Right atrium auricular region (tissue), 2 donors: ENCODE results near the gene DDAH2. TPM values are rescaled to one million over a fixed set of nuclear protein-coding genes. Genes with fewer than 3 reads are reported as not detected.

Source experiments
- DNase-seq: peaks from one replicate; pipeline ENCODE4 v3.0.0-alpha.2; 2019; ENCODE audit warnings: low spot score
- H3K27ac ChIP-seq, 2 donors: fragments of 200-600 bp; sonication (generic); 1 replicate in 1 of 2; 2 replicates in 1 of 2; pipeline ENCODE4 v1.5.1; 2016 to 2019
- H3K27me3 ChIP-seq, 2 donors: fragments of 200-600 bp; sonication (generic); one replicate each; pipeline versions ENCODE4 v1.5.1 to v1.6.0; 2017 to 2019
- H3K36me3 ChIP-seq: fragments of 200-600 bp; sonication (generic); one replicate; pipeline ENCODE4 v1.5.1; 2016
- H3K4me1 ChIP-seq, 2 donors: fragments of 200-600 bp; sonication (generic); one replicate each; pipeline versions ENCODE4 v1.5.1 to v1.6.0; 2017 to 2019
- H3K4me3 ChIP-seq, 2 donors: fragments of 200-600 bp; sonication (generic); 1 replicate in 1 of 2; 2 replicates in 1 of 2; pipeline ENCODE4 v1.5.1; 2017 to 2019; ENCODE audit warnings: mild to moderate bottlenecking in 1 of 2, moderate library complexity in 1 of 2
- H3K9me3 ChIP-seq, 2 donors: fragments of 200-600 bp; sonication (generic); one replicate each; pipeline ENCODE4 v1.5.1; 2019
- total RNA-seq, 2 donors: library from RNA; depleted of rRNA; stranded (reverse); fragments of >200 nt; gene quantifications; one replicate each; pipeline ENCODE4 v1.1.0, GENCODE V29; 2016
- TF ChIP-seq, protein P1 (sequence below), 2 donors: fragments of 200-600 bp; sonication (generic); IDR thresholded peaks; one replicate each; pipeline ENCODE4 v1.5.1; 2019; ENCODE audit warnings: antibody characterized with exemption in 2 of 2

Gene DDAH2
- total RNA-seq, 2 donors from 2014 or later = 53.5 to 93.3 TPM

GRCh38 chr6:31741815-31742214 is 12.7 kb upstream of the DDAH2 start:
- Histone ChIP-seq H3K4me1 (peaks cover 0 to 34% of the 10 kb centered on the region in 2 donors), H3K36me3 (no peaks in the 10 kb centered on the region), H3K9me3 (no peaks in the 10 kb centered on the region), H3K27ac (no peak overlapping the region), H3K4me3 (no peak overlapping the region), H3K27me3 (no peaks in the 10 kb centered on the region)
- no peak for DNase-seq
- TF ChIP-seq, protein P1, sequence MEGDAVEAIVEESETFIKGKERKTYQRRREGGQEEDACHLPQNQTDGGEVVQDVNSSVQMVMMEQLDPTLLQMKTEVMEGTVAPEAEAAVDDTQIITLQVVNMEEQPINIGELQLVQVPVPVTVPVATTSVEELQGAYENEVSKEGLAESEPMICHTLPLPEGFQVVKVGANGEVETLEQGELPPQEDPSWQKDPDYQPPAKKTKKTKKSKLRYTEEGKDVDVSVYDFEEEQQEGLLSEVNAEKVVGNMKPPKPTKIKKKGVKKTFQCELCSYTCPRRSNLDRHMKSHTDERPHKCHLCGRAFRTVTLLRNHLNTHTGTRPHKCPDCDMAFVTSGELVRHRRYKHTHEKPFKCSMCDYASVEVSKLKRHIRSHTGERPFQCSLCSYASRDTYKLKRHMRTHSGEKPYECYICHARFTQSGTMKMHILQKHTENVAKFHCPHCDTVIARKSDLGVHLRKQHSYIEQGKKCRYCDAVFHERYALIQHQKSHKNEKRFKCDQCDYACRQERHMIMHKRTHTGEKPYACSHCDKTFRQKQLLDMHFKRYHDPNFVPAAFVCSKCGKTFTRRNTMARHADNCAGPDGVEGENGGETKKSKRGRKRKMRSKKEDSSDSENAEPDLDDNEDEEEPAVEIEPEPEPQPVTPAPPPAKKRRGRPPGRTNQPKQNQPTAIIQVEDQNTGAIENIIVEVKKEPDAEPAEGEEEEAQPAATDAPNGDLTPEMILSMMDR (IDR thresholded peaks at IDR 0.05) = no peak

DNA sequence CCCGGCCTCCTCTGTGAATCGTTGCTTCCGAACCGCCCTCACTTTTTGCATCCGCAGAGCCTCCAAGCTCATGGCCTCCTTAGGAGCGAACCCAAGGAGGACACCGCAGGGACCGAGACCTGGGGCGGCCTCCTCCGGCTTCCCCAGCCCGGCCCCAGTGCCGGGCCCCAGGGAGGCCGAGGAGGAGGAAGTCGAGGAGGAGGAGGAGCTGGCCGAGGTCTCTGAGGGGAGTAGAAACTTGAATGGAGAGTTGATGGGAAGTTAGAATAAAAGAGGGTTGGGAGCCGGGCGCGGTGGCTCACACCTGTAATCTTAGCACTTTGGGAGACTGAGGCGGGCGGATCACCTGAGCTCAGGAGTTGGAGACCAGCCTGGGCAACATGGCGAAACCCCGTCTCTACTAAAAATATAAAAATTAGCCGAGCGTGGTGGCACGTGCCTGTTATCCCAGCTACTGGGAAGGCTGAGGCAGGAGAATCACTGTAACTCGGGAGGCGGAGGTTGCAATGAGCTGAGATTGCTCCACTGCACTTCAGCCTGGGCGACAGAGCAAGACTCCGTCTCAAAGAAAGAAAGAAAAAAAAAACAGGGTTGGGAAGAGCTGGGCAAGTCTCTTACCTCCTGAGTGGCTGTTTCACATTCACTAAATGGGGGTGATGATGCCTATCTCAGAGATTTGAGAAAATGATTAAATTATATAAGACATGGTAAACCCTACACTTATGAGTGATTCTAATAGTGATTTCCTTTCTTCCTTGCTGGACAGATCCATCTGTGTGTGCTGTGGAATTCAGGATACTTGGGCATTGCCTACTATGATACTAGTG is 11.5 kb upstream of the DDAH2 start:
- no peak for DNase-seq
- H3K27ac ChIP-seq = peak overlapping the region; percentile 41 to 43
- no peaks in the 10 kb centered on the region for H3K27me3 ChIP-seq
- H3K9me3 ChIP-seq = no peaks in the 10 kb centered on the region
- H3K4me3 ChIP-seq = peak overlapping the region; percentile 62 to 66
- TF ChIP-seq, protein P1 (IDR thresholded peaks at IDR 0.05) = no peak
- no peaks in the 10 kb centered on the region for H3K36me3 ChIP-seq
- H3K4me1 ChIP-seq = peaks cover 0 to 38% of the 10 kb centered on the region in 2 donors

DNA sequence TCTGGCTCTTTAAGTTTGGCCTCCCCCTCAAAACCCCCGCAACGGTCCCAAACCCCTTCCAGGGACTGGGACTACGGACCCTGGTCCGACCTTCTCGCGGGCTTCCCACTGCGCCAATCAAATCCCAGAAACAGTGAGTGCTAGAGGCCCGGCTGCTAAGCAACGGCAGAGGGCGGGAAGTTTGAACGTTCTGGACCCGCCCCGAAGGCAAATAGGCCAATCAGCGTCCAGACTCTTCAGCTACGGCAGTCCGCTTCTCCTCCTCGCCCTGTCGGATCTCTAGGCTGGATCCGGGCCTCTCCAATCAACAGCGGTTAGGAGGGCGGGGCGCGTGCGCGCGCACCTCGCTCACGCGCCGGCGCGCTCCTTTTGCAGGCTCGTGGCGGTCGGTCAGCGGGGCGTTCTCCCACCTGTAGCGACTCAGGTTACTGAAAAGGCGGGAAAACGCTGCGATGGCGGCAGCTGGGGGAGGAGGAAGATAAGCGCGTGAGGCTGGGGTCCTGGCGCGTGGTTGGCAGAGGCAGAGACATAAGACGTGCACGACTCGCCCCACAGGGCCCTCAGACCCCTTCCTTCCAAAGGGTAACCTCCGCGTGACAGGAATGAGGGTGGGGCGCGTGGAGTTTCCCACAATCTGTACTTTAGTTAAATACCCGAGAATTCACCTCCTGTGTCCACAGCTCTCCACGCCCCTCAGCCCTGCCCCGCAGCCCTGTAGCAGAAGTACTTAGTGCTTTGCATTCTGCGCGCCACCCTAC is 10.7 kb upstream of the DDAH2 start, which contains the start of gene MSH5:
TSS of gene MSH5 (plus strand) at position 367 of the 758 bp plus-strand sequence. CDS start 462 bp downstream, outside the sequence.
- Histone ChIP-seq H3K9me3 (no peaks in the 10 kb centered on the region), H3K4me1 (peaks cover 0 to 43% of the 10 kb centered on the region in 2 donors), H3K27ac (peak within 1 kb of the TSS; percentile 41 to 43), H3K4me3 (peak within 1 kb of the TSS; percentile 62 to 66), H3K36me3 (no peaks in the 10 kb centered on the region), H3K27me3 (no peaks in the 10 kb centered on the region)
- peak; percentile 99 for DNase-seq
- TF ChIP-seq, protein P1 (IDR thresholded peaks at IDR 0.05) = no peak

GRCh38 chr6:31737991-31738979 is 9.2 kb upstream of the DDAH2 start:
- peak; percentile 68 for DNase-seq
- TF ChIP-seq, protein P1 (IDR thresholded peaks at IDR 0.05) = peak in 1 of 2 donors; percentile 19
- Histone ChIP-seq H3K4me3 (no peak overlapping the region), H3K9me3 (no peaks in the 10 kb centered on the region), H3K27ac (peak overlapping the region; percentile 93 to 96), H3K4me1 (peaks cover 0 to 57% of the 10 kb centered on the region in 2 donors), H3K27me3 (no peaks in the 10 kb centered on the region), H3K36me3 (peaks cover 11% of the 10 kb centered on the region)
